GM12874 (cell line): ENCODE data around the gene PERCC1.

Source experiments
- CTCF ChIP-seq: IDR thresholded peaks from 2 replicates; pipeline ENCODE4 v1.5.1; 2011; ENCODE audit warnings: low read depth, mild to moderate bottlenecking, control low read depth, low read length, moderate library complexity; ENCODE audit not compliant: insufficient read depth

The PERCC1 gene

GRCh38 chr16:1464196-1464893, 33.5 kb downstream of the PERCC1 start:
- TF ChIP-seq CTCF = no peak

GRCh38 chr16:1464894-1465566, 34.2 kb downstream of the PERCC1 start:
- no peak for TF ChIP-seq CTCF

GRCh38 chr16:1465567-1465915, 34.7 kb downstream of the PERCC1 start:
- TF ChIP-seq CTCF = no peak

GRCh38 chr16:1466054-1466453, 35.2 kb downstream of the PERCC1 start:
- TF ChIP-seq CTCF = no peak

GRCh38 chr16:1466968-1467521, 36.2 kb downstream of the PERCC1 start:
- TF ChIP-seq CTCF = no peak

GRCh38 chr16:1468426-1468810, 37.5 kb downstream of the PERCC1 start:
- no peak for TF ChIP-seq CTCF

- no peak for TF ChIP-seq CTCF
Measured at GRCh38 chr16:1469693-1470201, 38.9 kb downstream of the PERCC1 start.
